Measurements from ENCODE around the gene CKM. TPM values are rescaled to one million over a fixed set of nuclear protein-coding genes. Genes with fewer than 3 reads are reported as not detected.

CKM gene
- total RNA-seq, 1 donor from 2014 or later: 3,974 TPM

DNA sequence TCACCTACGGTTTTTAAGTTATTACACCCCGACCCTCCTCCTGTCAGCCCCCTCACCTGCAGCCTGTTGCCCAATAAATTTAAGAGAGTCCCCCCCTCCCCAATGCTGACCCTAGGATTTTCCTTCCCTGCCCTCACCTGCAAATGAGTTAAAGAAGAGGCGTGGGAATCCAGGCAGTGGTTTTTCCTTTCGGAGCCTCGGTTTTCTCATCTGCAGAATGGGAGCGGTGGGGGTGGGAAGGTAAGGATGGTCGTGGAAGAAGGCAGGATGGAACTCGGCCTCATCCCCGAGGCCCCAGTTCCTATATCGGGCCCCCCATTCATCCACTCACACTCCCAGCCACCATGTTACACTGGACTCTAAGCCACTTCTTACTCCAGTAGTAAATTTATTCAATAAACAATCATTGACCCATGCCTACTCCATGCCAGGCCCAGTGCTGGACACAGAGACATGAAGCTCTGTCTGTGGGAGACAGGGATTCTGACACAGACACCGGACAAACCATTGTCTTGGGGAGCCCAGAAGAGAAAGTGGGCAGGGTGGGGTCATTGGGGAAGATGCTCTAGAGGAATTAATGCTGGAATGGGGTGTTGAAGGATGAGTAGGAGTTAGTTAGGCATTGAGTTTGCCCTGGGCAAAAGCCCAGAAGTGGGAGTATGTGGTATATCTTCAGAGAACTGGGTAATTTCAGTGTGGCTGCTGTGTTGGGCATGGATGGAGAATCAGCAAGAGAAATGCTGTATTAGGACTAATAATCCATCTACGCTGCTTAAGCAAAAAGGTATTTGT, 19.2 kb downstream of the CKM start:
- peaks cover 45% of the 10 kb centered on the region for H3K36me3 ChIP-seq
- H3K9me3 ChIP-seq (replicated peaks): peaks cover 6% of the 10 kb centered on the region
- DNase-seq: no peak
- no peak overlapping the region for H3K27ac ChIP-seq (replicated peaks)
- H3K4me3 ChIP-seq: no peak overlapping the region
- TF ChIP-seq, protein P1, sequence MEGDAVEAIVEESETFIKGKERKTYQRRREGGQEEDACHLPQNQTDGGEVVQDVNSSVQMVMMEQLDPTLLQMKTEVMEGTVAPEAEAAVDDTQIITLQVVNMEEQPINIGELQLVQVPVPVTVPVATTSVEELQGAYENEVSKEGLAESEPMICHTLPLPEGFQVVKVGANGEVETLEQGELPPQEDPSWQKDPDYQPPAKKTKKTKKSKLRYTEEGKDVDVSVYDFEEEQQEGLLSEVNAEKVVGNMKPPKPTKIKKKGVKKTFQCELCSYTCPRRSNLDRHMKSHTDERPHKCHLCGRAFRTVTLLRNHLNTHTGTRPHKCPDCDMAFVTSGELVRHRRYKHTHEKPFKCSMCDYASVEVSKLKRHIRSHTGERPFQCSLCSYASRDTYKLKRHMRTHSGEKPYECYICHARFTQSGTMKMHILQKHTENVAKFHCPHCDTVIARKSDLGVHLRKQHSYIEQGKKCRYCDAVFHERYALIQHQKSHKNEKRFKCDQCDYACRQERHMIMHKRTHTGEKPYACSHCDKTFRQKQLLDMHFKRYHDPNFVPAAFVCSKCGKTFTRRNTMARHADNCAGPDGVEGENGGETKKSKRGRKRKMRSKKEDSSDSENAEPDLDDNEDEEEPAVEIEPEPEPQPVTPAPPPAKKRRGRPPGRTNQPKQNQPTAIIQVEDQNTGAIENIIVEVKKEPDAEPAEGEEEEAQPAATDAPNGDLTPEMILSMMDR (IDR thresholded peaks at IDR 0.05; ENCODE audit: borderline replicate concordance): no peak
- no peaks in the 10 kb centered on the region for H3K27me3 ChIP-seq (ENCODE audit: low read depth)
- intact Hi-C loops (cut with micrococcal nuclease): no loop called here
- H3K4me1 ChIP-seq: no peaks in the 10 kb centered on the region

DNA sequence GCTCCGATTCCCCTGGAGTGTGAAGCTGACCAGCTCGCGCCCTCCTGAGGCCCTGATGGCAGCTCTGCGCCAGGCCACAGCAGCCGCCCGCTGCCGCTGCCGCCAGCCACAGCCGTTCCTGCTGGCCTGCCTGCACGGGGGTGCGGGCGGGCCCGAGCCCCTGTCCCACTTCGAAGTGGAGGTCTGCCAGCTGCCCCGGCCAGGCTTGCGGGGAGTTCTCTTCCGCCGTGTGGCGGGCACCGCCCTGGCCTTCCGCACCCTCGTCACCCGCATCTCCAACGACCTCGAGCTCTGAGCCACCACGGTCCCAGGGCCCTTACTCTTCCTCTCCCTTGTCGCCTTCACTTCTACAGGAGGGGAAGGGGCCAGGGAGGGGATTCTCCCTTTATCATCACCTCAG, 20.3 kb downstream of the CKM start:
- intact Hi-C loops (cut with micrococcal nuclease): no loop called here
- Histone ChIP-seq H3K9me3 (replicated peaks) (peaks cover 6% of the 10 kb centered on the region), H3K27ac (replicated peaks) (no peak overlapping the region), H3K4me3 (no peak overlapping the region), H3K36me3 (peaks cover 41% of the 10 kb centered on the region), H3K4me1 (no peaks in the 10 kb centered on the region), H3K27me3 (ENCODE audit: low read depth) (no peaks in the 10 kb centered on the region)
- no peak for DNase-seq
- TF ChIP-seq, protein P1 (IDR thresholded peaks at IDR 0.05; ENCODE audit: borderline replicate concordance): no peak

- no peaks in the 10 kb centered on the region for H3K27me3 ChIP-seq (ENCODE audit: low read depth)
- H3K27ac ChIP-seq (replicated peaks): no peak overlapping the region
- H3K4me3 ChIP-seq: no peak overlapping the region
- peaks cover 39% of the 10 kb centered on the region for H3K36me3 ChIP-seq
- intact Hi-C loops (cut with micrococcal nuclease): no loop called here
- H3K4me1 ChIP-seq: peaks cover 10% of the 10 kb centered on the region
- H3K9me3 ChIP-seq (replicated peaks): peaks cover 6% of the 10 kb centered on the region
- DNase-seq: no peak
- TF ChIP-seq, protein P1 (IDR thresholded peaks at IDR 0.05; ENCODE audit: borderline replicate concordance): no peak
Measured at GRCh38 chr19:45299719-45300118, 23.0 kb downstream of the CKM start.

GRCh38 chr19:45298264-45298663, 24.4 kb downstream of the CKM start:
- Histone ChIP-seq H3K27me3 (ENCODE audit: low read depth) (no peaks in the 10 kb centered on the region), H3K4me3 (no peak overlapping the region), H3K4me1 (peaks cover 18% of the 10 kb centered on the region), H3K36me3 (peaks cover 39% of the 10 kb centered on the region), H3K9me3 (replicated peaks) (peaks cover 6% of the 10 kb centered on the region), H3K27ac (replicated peaks) (no peak overlapping the region)
- TF ChIP-seq, protein P1 (IDR thresholded peaks at IDR 0.05; ENCODE audit: borderline replicate concordance): no peak
- DNase-seq: no peak
- intact Hi-C loops (cut with micrococcal nuclease): no loop called here

DNA sequence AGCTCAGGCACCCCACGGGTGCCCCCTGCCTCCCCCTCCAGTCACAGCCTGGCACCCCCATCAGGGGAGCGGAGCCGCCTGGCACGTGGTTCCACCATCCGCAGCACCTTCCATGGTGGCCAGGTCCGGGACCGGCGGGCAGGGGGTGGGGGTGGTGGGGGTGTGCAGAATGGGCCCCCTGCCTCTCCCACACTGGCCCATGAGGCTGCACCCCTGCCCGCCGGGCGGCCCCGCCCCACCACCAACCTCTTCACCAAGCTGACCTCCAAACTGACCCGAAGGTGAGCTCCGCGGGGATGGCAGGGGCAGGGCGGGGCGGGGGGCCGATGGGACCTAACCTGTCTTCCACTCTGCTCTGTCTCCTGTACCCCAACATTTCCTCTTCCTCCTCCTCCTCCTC, 25.0 kb downstream of the CKM start:
- peaks cover 11% of the 10 kb centered on the region for H3K9me3 ChIP-seq (replicated peaks)
- intact Hi-C loops (cut with micrococcal nuclease): no loop called here
- DNase-seq: no peak
- no peaks in the 10 kb centered on the region for H3K27me3 ChIP-seq (ENCODE audit: low read depth)
- peaks cover 45% of the 10 kb centered on the region for H3K36me3 ChIP-seq
- TF ChIP-seq, protein P1 (IDR thresholded peaks at IDR 0.05; ENCODE audit: borderline replicate concordance): no peak
- no peak overlapping the region for H3K27ac ChIP-seq (replicated peaks)
- no peak overlapping the region for H3K4me3 ChIP-seq
- H3K4me1 ChIP-seq: peaks cover 18% of the 10 kb centered on the region

Data from left ventricle myocardium inferior (tissue), 1 donor.